ENCODE measurements around the gene SET. TPM values are rescaled to one million over a fixed set of nuclear protein-coding genes. Genes with fewer than 3 reads are reported as not detected.

The SET gene
- total RNA-seq, 4 donors from 2014 or later, result 173 to 217 (median 202) TPM

DNA sequence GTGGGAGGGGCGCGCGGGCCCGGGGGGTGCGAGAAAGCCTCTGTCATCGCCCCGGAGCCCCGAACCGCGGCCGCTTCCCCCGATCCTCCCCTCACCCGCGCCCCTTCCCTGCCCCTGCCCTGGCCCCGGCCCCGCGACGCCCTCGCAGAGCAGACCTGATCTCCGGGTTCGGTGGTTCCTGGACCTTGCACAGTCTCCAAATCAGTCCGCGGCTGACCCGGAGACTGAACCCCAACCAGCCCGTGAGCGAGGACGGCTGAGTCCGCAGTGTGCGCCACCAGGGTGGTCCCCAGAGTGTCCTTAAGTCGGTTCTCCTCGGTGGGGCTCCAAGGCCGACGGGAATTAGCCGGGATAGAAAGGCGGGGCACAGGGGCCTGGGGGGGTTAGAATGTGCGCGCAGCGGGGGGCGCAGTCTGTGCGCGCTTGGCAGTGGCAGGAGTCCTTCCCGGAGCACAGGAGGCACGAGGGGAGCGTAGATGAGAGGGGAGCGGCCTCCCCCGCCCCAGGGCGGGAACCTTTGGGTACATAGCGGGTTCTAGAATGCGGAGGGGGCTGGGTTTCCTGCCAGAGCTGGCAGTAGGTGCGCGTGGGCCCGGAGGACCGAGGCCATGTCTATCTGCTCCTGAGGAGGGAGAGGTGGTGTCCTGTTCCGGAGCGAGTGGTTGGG, 14.1 kb downstream of the SET start:
- Histone ChIP-seq H3K27me3 (no peaks in the 10 kb centered on the region), H3K27ac (peak overlapping the region; percentile 51 to 80 (median 78)), H3K4me1 (peaks cover 0 to 9% of the 10 kb centered on the region in 2 donors), H3K4me3 (replicated peaks in 1 of 3) (peak overlapping the region; percentile 75 to 83 (median 79)), H3K36me3 (no peaks in the 10 kb centered on the region), H3K9me3 (no peaks in the 10 kb centered on the region)
- peak; percentile 42 to 47 for DNase-seq
- intact Hi-C loops (cut with DNase I), result no loop called here
- no peak for TF ChIP-seq POLR2A (IDR thresholded peaks at IDR 0.05)
- TF ChIP-seq, protein P1, sequence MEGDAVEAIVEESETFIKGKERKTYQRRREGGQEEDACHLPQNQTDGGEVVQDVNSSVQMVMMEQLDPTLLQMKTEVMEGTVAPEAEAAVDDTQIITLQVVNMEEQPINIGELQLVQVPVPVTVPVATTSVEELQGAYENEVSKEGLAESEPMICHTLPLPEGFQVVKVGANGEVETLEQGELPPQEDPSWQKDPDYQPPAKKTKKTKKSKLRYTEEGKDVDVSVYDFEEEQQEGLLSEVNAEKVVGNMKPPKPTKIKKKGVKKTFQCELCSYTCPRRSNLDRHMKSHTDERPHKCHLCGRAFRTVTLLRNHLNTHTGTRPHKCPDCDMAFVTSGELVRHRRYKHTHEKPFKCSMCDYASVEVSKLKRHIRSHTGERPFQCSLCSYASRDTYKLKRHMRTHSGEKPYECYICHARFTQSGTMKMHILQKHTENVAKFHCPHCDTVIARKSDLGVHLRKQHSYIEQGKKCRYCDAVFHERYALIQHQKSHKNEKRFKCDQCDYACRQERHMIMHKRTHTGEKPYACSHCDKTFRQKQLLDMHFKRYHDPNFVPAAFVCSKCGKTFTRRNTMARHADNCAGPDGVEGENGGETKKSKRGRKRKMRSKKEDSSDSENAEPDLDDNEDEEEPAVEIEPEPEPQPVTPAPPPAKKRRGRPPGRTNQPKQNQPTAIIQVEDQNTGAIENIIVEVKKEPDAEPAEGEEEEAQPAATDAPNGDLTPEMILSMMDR (IDR thresholded peaks at IDR 0.05), result no peak
- 5 to 20% methylated on average over 14 to 32 of the region's 55 CpGs for WGBS, 2 donors

DNA sequence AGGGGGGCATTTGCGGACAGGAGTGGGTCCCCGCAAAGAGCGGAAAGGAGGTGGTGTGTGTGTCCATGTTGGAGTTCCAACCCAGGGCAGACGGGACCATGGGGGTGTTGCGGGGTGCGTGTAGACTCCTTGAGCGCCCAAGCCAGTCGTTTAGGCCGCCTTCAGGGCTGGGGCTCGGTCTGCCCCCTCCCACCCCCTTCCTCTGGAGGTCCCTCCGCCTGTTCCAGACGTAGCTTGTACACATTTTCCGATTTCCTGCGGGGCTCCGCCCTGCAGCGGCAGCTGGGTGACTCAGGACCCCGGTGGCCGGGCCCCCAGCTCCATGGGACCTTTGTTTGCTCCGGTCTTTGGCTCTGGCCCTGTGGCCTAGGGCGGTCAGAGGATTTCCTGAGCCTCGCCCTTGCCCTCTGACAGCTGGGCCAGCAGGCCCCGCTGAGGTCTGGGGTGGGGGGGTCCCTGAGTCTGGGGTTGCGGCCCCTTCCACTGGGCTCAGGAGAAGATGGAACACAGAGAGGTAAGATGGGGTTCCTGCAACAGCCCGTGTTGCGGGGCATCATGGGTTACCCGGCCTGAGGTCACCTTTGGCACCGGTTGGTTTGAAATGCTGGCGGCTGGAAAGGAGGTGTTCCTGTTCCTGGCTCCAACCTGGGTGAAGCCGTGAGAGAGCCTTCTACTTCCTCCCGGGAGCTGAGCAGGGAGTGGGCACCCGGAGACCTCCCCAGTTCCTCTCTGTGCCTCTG, 14.8 kb downstream of the SET start:
- Histone ChIP-seq H3K36me3 (no peaks in the 10 kb centered on the region), H3K4me3 (replicated peaks in 1 of 3) (peak overlapping the region in 1 of 3 donors; percentile 83), H3K9me3 (no peaks in the 10 kb centered on the region), H3K4me1 (peaks cover 0 to 9% of the 10 kb centered on the region in 2 donors), H3K27ac (peak overlapping the region in 2 of 3 donors; percentile 78 to 80), H3K27me3 (no peaks in the 10 kb centered on the region)
- DNase-seq, result no peak
- 64 to 71% methylated on average over 13 to 30 of the region's 31 CpGs for WGBS, 2 donors
- intact Hi-C loops (cut with DNase I), result no loop called here
- no peak for TF ChIP-seq POLR2A (IDR thresholded peaks at IDR 0.05)
- TF ChIP-seq, protein P1 (IDR thresholded peaks at IDR 0.05), result no peak

DNA sequence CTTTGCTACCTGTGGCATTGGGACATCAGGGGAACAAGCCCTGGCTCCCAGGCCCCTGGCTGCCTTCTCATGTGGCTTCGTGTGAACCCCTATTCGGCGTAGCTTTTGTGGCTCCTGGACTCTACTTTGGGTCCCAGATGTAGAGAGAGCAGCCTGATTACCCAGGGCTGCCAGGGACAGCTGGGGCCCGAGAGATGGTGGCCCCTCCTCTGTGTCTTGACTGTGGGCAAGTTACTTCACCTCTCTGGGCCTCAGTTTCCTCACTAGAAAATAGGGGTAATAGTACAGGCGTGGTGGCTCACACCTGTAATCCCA, 15.3 kb downstream of the SET start:
- 90 to 97% methylated on average over 4 to 5 of the region's 5 CpGs for WGBS, 2 donors
- no peak for TF ChIP-seq POLR2A (IDR thresholded peaks at IDR 0.05)
- TF ChIP-seq, protein P1 (IDR thresholded peaks at IDR 0.05), result no peak
- peaks cover 0 to 9% of the 10 kb centered on the region in 2 donors for H3K4me1 ChIP-seq
- H3K27ac ChIP-seq, result peak overlapping the region in 2 of 3 donors; percentile 78 to 80
- H3K27me3 ChIP-seq, result no peaks in the 10 kb centered on the region
- no peak overlapping the region for H3K4me3 ChIP-seq (replicated peaks in 1 of 3)
- H3K36me3 ChIP-seq, result no peaks in the 10 kb centered on the region
- intact Hi-C loops (cut with DNase I), result no loop called here
- H3K9me3 ChIP-seq, result no peaks in the 10 kb centered on the region
- no peak for DNase-seq

DNA sequence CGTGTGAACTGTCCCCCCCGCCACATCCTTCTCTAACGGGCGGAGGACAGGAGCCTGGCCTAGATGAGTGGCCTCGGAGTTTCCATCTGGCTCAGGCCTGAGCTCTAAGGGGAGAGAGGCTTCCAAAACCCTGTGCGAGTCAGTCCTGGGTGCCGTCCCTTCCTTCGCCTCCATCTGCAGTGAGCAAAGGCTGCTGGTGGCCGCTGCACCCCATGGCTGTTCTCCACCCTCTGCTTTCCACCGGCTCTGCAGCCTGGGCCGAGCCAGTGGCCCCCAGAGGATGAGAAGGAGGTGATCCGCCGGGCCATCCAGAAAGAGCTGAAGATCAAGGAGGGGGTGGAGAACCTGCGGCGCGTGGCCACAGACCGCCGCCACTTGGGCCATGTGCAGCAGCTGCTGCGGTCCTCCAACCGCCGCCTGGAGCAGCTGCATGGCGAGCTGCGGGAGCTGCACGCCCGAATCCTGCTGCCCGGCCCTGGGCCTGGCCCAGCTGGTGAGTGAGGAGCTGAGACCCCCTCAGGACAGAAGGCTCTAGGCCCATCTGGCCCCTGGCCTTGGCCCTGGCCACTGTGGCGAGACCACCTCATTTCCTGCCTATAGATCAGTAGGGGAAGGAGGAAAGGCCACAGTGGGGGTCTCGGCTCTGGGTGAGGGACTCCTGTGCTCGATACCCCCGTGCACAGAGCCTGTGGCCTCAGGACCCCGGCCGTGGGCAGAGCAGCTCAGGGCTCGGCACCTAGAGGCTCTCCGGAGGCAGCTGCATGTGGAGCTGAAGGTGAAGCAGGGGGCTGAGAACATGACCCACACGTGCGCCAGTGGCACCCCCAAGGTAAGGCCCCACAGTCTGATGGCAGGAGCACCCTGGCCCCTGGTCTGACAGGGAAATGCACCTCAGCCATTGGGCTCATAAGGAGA, 16.3 kb downstream of the SET start:
- H3K27me3 ChIP-seq, result no peaks in the 10 kb centered on the region
- DNase-seq, result no peak
- no peak overlapping the region for H3K27ac ChIP-seq
- no peaks in the 10 kb centered on the region for H3K9me3 ChIP-seq
- H3K4me1 ChIP-seq, result peaks cover 0 to 9% of the 10 kb centered on the region in 2 donors
- H3K4me3 ChIP-seq (replicated peaks in 1 of 3), result no peak overlapping the region
- intact Hi-C loops (cut with DNase I), result no loop called here
- no peak for TF ChIP-seq POLR2A (IDR thresholded peaks at IDR 0.05)
- TF ChIP-seq, protein P1 (IDR thresholded peaks at IDR 0.05), result no peak
- H3K36me3 ChIP-seq, result no peaks in the 10 kb centered on the region
- 88% methylated on average over 20 to 31 of the region's 36 CpGs for WGBS, 2 donors
